Liver (tissue), 9 donors: ENCODE data around the gene SYT17. TPM values are rescaled to one million over a fixed set of nuclear protein-coding genes. Genes with fewer than 3 reads are reported as not detected.

Source experiments
- DNase-seq: peaks from one replicate; pipeline ENCODE4 v3.0.0-alpha.2; 2017; ENCODE audit warnings: low spot score
- H3K27ac ChIP-seq, 2 donors: one replicate each; pipeline ENCODE4 v1.7.0; 2013; ENCODE audit warnings: inconsistent platforms in 2 of 2, low read length in 2 of 2, control low read depth in 1 of 2, low read depth in 1 of 2, mild to moderate bottlenecking in 1 of 2
- H3K27me3 ChIP-seq, 4 donors: one replicate each; pipeline versions ENCODE4 v1.6.1 to v1.7.0; 2013; ENCODE audit warnings: low read length in 3 of 4, inconsistent platforms in 1 of 4, mild to moderate bottlenecking in 1 of 4, moderate library complexity in 1 of 4; ENCODE audit not compliant: control insufficient read depth in 4 of 4, insufficient read depth in 4 of 4
- H3K36me3 ChIP-seq, 4 donors: one replicate each; pipeline versions ENCODE4 v1.6.1 to v1.7.0; 2013; ENCODE audit warnings: low read length in 3 of 4, mild to moderate bottlenecking in 3 of 4, low read depth in 1 of 4, moderate library complexity in 1 of 4; ENCODE audit not compliant: control insufficient read depth in 4 of 4, insufficient read depth in 3 of 4
- H3K4me1 ChIP-seq, 4 donors: one replicate each; pipeline versions ENCODE4 v1.6.1 to v1.7.0; 2013; ENCODE audit warnings: low read length in 3 of 4, mild to moderate bottlenecking in 3 of 4, moderate library complexity in 1 of 4; ENCODE audit not compliant: control insufficient read depth in 4 of 4, insufficient read depth in 4 of 4
- H3K4me3 ChIP-seq, 3 donors: one replicate each; pipeline versions ENCODE4 v1.6.1 to v1.7.0; 2013; ENCODE audit warnings: low read length in 3 of 3, control low read depth in 1 of 3, low read depth in 1 of 3, mild to moderate bottlenecking in 1 of 3
- H3K9ac ChIP-seq, 2 donors: one replicate each; pipeline ENCODE4 v1.7.0; 2013; ENCODE audit warnings: low read length in 2 of 2, mild to moderate bottlenecking in 2 of 2, moderate library complexity in 2 of 2, control low read depth in 1 of 2, low read depth in 1 of 2
- H3K9me3 ChIP-seq, 4 donors: one replicate each; pipeline versions ENCODE4 v1.6.1 to v1.7.0; 2013; ENCODE audit warnings: low read length in 3 of 4; ENCODE audit not compliant: control insufficient read depth in 4 of 4
- EGR1 ChIP-seq, 2 donors: IDR thresholded peaks; 2 replicates each; pipeline ENCODE4 v1.6.1; 2016 to 2018; ENCODE audit warnings: antibody characterized with exemption in 2 of 2, low read depth in 2 of 2
- FOXA1 ChIP-seq: IDR thresholded peaks from 2 replicates; pipeline ENCODE4 v1.6.1; 2016; ENCODE audit warnings: antibody characterized with exemption
- FOXA2 ChIP-seq: IDR thresholded peaks from 2 replicates; pipeline ENCODE4 v1.6.1; 2016; ENCODE audit warnings: antibody characterized with exemption
- GABPA ChIP-seq, 2 donors: IDR thresholded peaks in 1 of 2; conservative IDR thresholded peaks in 1 of 2; 2 replicates each; pipeline ENCODE4 v1.6.1; 2016; ENCODE audit warnings: antibody characterized with exemption in 2 of 2, mild to moderate bottlenecking in 1 of 2, moderate library complexity in 1 of 2
- HNF4A ChIP-seq, 2 donors: conservative IDR thresholded peaks; 2 replicates each; pipeline ENCODE4 v1.6.1; 2016; ENCODE audit warnings: antibody characterized with exemption in 2 of 2, mild to moderate bottlenecking in 2 of 2
- HNF4G ChIP-seq: IDR thresholded peaks from 2 replicates; pipeline ENCODE4 v1.6.1; 2016; ENCODE audit warnings: antibody characterized with exemption
- JUND ChIP-seq, 2 donors: IDR thresholded peaks; 2 replicates each; pipeline ENCODE4 v1.6.1; 2016; ENCODE audit warnings: antibody characterized with exemption in 2 of 2
- NR2F2 ChIP-seq: IDR thresholded peaks from 2 replicates; pipeline ENCODE4 v1.6.1; 2016; ENCODE audit warnings: antibody characterized with exemption
- RAD21 ChIP-seq, 2 donors: IDR thresholded peaks; 2 replicates each; pipeline ENCODE4 v1.6.1; 2016; ENCODE audit warnings: antibody characterized with exemption in 2 of 2, mild to moderate bottlenecking in 2 of 2
- RXRA ChIP-seq, 2 donors: IDR thresholded peaks; 2 replicates each; pipeline ENCODE4 v1.6.1; 2017 to 2018; ENCODE audit warnings: antibody characterized with exemption in 2 of 2, mild to moderate bottlenecking in 1 of 2
- SP1 ChIP-seq: IDR thresholded peaks from 2 replicates; pipeline ENCODE4 v1.6.1; 2018; ENCODE audit warnings: antibody characterized with exemption, mild to moderate bottlenecking
- TAF1 ChIP-seq: conservative IDR thresholded peaks from 2 replicates; pipeline ENCODE4 v1.6.1; 2016; ENCODE audit warnings: antibody characterized with exemption, mild to moderate bottlenecking
- YY1 ChIP-seq: IDR thresholded peaks from 2 replicates; pipeline ENCODE4 v1.6.1; 2016; ENCODE audit warnings: antibody characterized with exemption, mild to moderate bottlenecking
- ZBTB33 ChIP-seq: IDR thresholded peaks from 2 replicates; pipeline ENCODE4 v1.6.1; 2016; ENCODE audit warnings: antibody characterized with exemption
- WGBS: extraction: QIAGEN DNeasy Blood & Tissue Kit; methylation state at CpG from one replicate; pipeline ENCODE4 v1.1.7; 2013; 5-methylcytosine and 5-hydroxymethylcytosine counted together
- polyA plus RNA-seq, 2 donors: library from polyadenylated mRNA; stranded (reverse) in 1 of 2; unstranded in 1 of 2; fragments of 200-250 nt in 1 of 2; fragments of >200 nt in 1 of 2; fragmentation: Nextera tagmentation in 1 of 2; extraction: Ambion mirVana in 1 of 2; gene quantifications; one replicate each; pipeline versions ENCODE4 v1.2.1 to v1.2.3, GENCODE V29; 2013 to 2015
- total RNA-seq, 2 donors: library from RNA; depleted of rRNA; stranded (reverse); fragments of >200 nt; gene quantifications; one replicate each; pipeline ENCODE4 v1.2.3, GENCODE V29; 2014
- TF ChIP-seq, protein P1 (sequence below): IDR thresholded peaks from 2 replicates; pipeline ENCODE4 v1.6.1; 2016; ENCODE audit warnings: antibody characterized with exemption
- TF ChIP-seq, protein P2 (sequence below): IDR thresholded peaks from 2 replicates; pipeline ENCODE4 v1.6.1; 2016; ENCODE audit warnings: antibody characterized with exemption
- TF ChIP-seq, protein P3 (sequence below): fragments of 150-350 bp; IDR thresholded peaks from 2 replicates; pipeline ENCODE4 v1.5.1; 2017; ENCODE audit warnings: improper control_type of control experiment, low read depth, low read length; ENCODE audit not compliant: missing input control
- TF ChIP-seq, protein P4 (sequence below): IDR thresholded peaks from 2 replicates; pipeline ENCODE4 v1.6.1; 2016; ENCODE audit warnings: antibody characterized with exemption, mild to moderate bottlenecking
- donor health status: healthy.
- donor health status: healthy.
- donor health status: healthy.
- donor health status: healthy.
- donor health status: healthy.

Gene SYT17
- total and polyA plus RNA-seq, 4 donors = 2.5 to 7.7 (median 5.5) TPM

GRCh38 chr16:19184823-19185509 lies 16.9 kb downstream of the SYT17 start:
- Histone ChIP-seq H3K9ac (peak overlapping the region; percentile 25 to 50), H3K27ac (peak overlapping the region; percentile 82 to 97), H3K4me1 (peaks cover 6 to 36% (median 13%) of the 10 kb centered on the region in 4 donors), H3K4me3 (peak overlapping the region; percentile 20 to 56 (median 39)), H3K9me3 (no peaks in the 10 kb centered on the region), H3K36me3 (no peaks in the 10 kb centered on the region), H3K27me3 (no peaks in the 10 kb centered on the region)
- no peak for DNase-seq
- TF ChIP-seq ZBTB33 (no peak), JUND (IDR thresholded peaks at IDR 0.05) (no peak), FOXA1 (no peak), HNF4G (no peak), EGR1 (IDR thresholded peaks at IDR 0.05; ENCODE audit: low read depth in 2 of 2) (no peak), HNF4A (conservative IDR thresholded peaks at IDR 0.05) (no peak), RXRA (IDR thresholded peaks at IDR 0.05) (no peak), SP1 (no peak), YY1 (no peak), NR2F2 (no peak), RAD21 (IDR thresholded peaks at IDR 0.05) (no peak), TAF1 (no peak), GABPA (IDR thresholded peaks at IDR 0.05 in 1 of 2, conservative IDR thresholded peaks at IDR 0.05 in 1 of 2) (no peak), FOXA2 (no peak)
- TF ChIP-seq, protein P1, sequence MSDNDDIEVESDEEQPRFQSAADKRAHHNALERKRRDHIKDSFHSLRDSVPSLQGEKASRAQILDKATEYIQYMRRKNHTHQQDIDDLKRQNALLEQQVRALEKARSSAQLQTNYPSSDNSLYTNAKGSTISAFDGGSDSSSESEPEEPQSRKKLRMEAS = no peak
- TF ChIP-seq, protein P2, sequence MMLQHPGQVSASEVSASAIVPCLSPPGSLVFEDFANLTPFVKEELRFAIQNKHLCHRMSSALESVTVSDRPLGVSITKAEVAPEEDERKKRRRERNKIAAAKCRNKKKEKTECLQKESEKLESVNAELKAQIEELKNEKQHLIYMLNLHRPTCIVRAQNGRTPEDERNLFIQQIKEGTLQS = no peak
- TF ChIP-seq, protein P3, sequence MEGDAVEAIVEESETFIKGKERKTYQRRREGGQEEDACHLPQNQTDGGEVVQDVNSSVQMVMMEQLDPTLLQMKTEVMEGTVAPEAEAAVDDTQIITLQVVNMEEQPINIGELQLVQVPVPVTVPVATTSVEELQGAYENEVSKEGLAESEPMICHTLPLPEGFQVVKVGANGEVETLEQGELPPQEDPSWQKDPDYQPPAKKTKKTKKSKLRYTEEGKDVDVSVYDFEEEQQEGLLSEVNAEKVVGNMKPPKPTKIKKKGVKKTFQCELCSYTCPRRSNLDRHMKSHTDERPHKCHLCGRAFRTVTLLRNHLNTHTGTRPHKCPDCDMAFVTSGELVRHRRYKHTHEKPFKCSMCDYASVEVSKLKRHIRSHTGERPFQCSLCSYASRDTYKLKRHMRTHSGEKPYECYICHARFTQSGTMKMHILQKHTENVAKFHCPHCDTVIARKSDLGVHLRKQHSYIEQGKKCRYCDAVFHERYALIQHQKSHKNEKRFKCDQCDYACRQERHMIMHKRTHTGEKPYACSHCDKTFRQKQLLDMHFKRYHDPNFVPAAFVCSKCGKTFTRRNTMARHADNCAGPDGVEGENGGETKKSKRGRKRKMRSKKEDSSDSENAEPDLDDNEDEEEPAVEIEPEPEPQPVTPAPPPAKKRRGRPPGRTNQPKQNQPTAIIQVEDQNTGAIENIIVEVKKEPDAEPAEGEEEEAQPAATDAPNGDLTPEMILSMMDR = no peak
- TF ChIP-seq, protein P4, sequence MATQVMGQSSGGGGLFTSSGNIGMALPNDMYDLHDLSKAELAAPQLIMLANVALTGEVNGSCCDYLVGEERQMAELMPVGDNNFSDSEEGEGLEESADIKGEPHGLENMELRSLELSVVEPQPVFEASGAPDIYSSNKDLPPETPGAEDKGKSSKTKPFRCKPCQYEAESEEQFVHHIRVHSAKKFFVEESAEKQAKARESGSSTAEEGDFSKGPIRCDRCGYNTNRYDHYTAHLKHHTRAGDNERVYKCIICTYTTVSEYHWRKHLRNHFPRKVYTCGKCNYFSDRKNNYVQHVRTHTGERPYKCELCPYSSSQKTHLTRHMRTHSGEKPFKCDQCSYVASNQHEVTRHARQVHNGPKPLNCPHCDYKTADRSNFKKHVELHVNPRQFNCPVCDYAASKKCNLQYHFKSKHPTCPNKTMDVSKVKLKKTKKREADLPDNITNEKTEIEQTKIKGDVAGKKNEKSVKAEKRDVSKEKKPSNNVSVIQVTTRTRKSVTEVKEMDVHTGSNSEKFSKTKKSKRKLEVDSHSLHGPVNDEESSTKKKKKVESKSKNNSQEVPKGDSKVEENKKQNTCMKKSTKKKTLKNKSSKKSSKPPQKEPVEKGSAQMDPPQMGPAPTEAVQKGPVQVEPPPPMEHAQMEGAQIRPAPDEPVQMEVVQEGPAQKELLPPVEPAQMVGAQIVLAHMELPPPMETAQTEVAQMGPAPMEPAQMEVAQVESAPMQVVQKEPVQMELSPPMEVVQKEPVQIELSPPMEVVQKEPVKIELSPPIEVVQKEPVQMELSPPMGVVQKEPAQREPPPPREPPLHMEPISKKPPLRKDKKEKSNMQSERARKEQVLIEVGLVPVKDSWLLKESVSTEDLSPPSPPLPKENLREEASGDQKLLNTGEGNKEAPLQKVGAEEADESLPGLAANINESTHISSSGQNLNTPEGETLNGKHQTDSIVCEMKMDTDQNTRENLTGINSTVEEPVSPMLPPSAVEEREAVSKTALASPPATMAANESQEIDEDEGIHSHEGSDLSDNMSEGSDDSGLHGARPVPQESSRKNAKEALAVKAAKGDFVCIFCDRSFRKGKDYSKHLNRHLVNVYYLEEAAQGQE = no peak
- 66% methylated on average over 9 of the region's 9 CpGs for WGBS
